PC-3 (cell line): ENCODE measurements around the gene COMT. TPM values are rescaled to one million over a fixed set of nuclear protein-coding genes. Genes with fewer than 3 reads are reported as not detected.

Source experiments
- ATAC-seq: fragments of 200-7000 bp; cut with Tn5 transposase; 2 replicates; pipeline ENCODE4 v1.9.1; 2020; ENCODE audit warnings: mild to moderate bottlenecking, moderate library complexity
- BruUV-seq: library from RNA; stranded (reverse); fragments of 400-500 nt; replicated peaks from 2 replicates; lab custom pipeline; 2021; lab: Mats Ljungman, UMichigan
- CTCF ChIA-PET: fragments of 300-600 bp; sonication (Branson Sonifier 250); formaldehyde crosslinking; loops from one replicate; lab custom pipeline; 2022; ENCODE audit warnings: antibody characterized with exemption; lab: Charles Lee
- POLR2A ChIA-PET: fragments of 300-600 bp; sonication (Branson Sonifier 250); formaldehyde crosslinking; loops from one replicate; lab custom pipeline; 2022; ENCODE audit warnings: antibody characterized with exemption; ENCODE audit not compliant: unreplicated experiment; lab: Charles Lee
- DNase-seq: peaks from one replicate; pipeline ENCODE4 v3.0.0-alpha.2; 2015
- H2AFZ ChIP-seq: fragments of 300-600 bp; sonication (generic); 2 replicates; pipeline ENCODE4 v1.6.0; 2016; ENCODE audit warnings: antibody characterized with exemption, low read length
- H3F3A ChIP-seq: fragments of 300-600 bp; sonication (generic); one replicate; pipeline ENCODE4 v1.6.0; 2017; ENCODE audit warnings: antibody characterized with exemption, low read length, control low read depth, mild to moderate bottlenecking; ENCODE audit not compliant: unreplicated experiment
- H3K27ac ChIP-seq: fragments of 300-600 bp; sonication (generic); 2 replicates; pipeline ENCODE4 v1.5.1; 2016; ENCODE audit warnings: mild to moderate bottlenecking, low read length
- H3K27me3 ChIP-seq: fragments of 300-600 bp; sonication (generic); 2 replicates; pipeline ENCODE4 v1.6.1; 2016; ENCODE audit warnings: low read length, mixed read lengths
- H3K36me3 ChIP-seq: fragments of 300-600 bp; sonication (generic); 2 replicates; pipeline ENCODE4 v1.6.1; 2016; ENCODE audit warnings: low read depth, mixed run types, low read length, mixed read lengths
- H3K4me1 ChIP-seq: fragments of 300-600 bp; sonication (generic); 2 replicates; pipeline ENCODE4 v1.5.1; 2016; ENCODE audit warnings: low read length; ENCODE audit not compliant: insufficient read depth
- H3K4me2 ChIP-seq: fragments of 300-600 bp; sonication (generic); 2 replicates; pipeline ENCODE4 v1.6.0; 2016; ENCODE audit warnings: low read length
- H3K4me3 ChIP-seq: fragments of 300-600 bp; sonication (generic); 2 replicates; pipeline ENCODE4 v1.5.1; 2016; ENCODE audit warnings: mild to moderate bottlenecking, low read length, mixed read lengths
- H3K79me2 ChIP-seq: fragments of 300-600 bp; sonication (generic); 2 replicates; pipeline ENCODE4 v1.6.1; 2017; ENCODE audit warnings: low read length, mixed read lengths
- H3K9ac ChIP-seq: fragments of 300-600 bp; sonication (generic); 2 replicates; pipeline ENCODE4 v1.6.0; 2016; ENCODE audit warnings: mild to moderate bottlenecking, low read length
- H3K9me2 ChIP-seq: fragments of 300-600 bp; sonication (generic); replicated peaks from 2 replicates; pipeline ENCODE4 v1.6.1; 2016; ENCODE audit warnings: mixed run types, low read length, mixed read lengths
- H3K9me3 ChIP-seq: fragments of 300-600 bp; sonication (generic); 2 replicates; pipeline ENCODE4 v1.6.1; 2016; ENCODE audit warnings: low read length, mixed read lengths
- H4K20me1 ChIP-seq: fragments of 300-600 bp; sonication (generic); 2 replicates; pipeline ENCODE4 v1.6.1; 2016; ENCODE audit warnings: low read length, mixed read lengths
- EZH2 ChIP-seq: fragments of 300-600 bp; sonication (generic); IDR thresholded peaks from one replicate; pipeline ENCODE4 v1.6.1; 2017; ENCODE audit warnings: antibody characterized with exemption, mild to moderate bottlenecking, low read length; ENCODE audit not compliant: unreplicated experiment
- EZH2phosphoT487 ChIP-seq: fragments of 300-600 bp; sonication (generic); IDR thresholded peaks from 2 replicates; pipeline ENCODE4 v1.6.1; 2018; ENCODE audit warnings: mild to moderate bottlenecking, antibody characterized with exemption, low read length, borderline replicate concordance
- intact Hi-C: fragments of 100-400 bp; cut with micrococcal nuclease; formaldehyde crosslinking; loops from 2 replicates; pipeline ENCODE4 v1.9.0; 2023
- total RNA-seq: library from RNA; depleted of rRNA; stranded (reverse); fragments of >200 nt; gene quantifications from 2 replicates; pipeline ENCODE4 v1.2.3, GENCODE V29; 2014
- TF ChIP-seq, protein P1 (sequence below): fragments of 300-600 bp; sonication (generic); conservative IDR thresholded peaks from 2 replicates; pipeline ENCODE4 v1.5.1; 2017; ENCODE audit warnings: antibody characterized with exemption, low read depth, mild to moderate bottlenecking, low read length

COMT gene
- total RNA-seq, 1 experiment from 2014 or later = 204 TPM

DNA sequence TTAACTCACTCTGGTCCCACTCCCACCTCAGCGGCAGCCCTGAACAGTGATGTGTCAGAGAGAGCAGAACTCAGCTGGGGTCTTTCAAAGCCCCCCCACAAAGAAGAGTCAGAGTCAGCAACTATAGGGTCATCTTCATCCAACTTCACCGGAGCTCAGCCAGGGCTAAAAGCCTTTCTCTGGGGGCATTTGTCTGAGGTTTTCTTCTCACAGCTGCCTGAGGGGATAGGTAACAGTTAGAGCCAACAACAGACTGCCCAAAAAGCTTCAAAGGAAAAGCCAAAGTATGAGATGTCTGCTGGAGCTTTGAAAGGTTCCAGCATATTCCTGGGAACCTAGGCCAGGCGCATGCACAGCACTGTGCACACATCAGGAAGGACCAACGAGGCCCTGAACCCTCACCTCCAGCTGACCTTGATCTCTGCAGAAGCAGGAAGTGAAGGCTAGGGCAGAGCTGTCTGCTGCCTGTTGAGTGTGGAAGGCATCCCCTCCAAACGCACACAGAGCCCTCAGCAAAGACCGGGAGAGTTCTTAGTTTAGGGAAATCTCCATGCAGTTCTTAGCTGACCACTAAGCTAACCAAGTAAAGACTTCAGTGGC is 28.1 kb upstream of the COMT start:
- Histone ChIP-seq H3K9me2 (no peaks in the 10 kb centered on the region), H3K4me1 (no peaks in the 10 kb centered on the region), H3K9ac (no peak overlapping the region), H3K27ac (no peak overlapping the region), H3K4me2 (no peak overlapping the region), H3F3A (no peaks in the 10 kb centered on the region), H3K79me2 (no peaks in the 10 kb centered on the region), H4K20me1 (no peaks in the 10 kb centered on the region), H3K27me3 (no peaks in the 10 kb centered on the region), H3K36me3 (no peaks in the 10 kb centered on the region), H3K4me3 (no peak overlapping the region), H2AFZ (no peak overlapping the region), H3K9me3 (no peaks in the 10 kb centered on the region)
- ATAC-seq (no peak), DNase-seq (no peak)
- no peak for TF ChIP-seq EZH2phosphoT487
- no peak for TF ChIP-seq EZH2
- TF ChIP-seq, protein P1, sequence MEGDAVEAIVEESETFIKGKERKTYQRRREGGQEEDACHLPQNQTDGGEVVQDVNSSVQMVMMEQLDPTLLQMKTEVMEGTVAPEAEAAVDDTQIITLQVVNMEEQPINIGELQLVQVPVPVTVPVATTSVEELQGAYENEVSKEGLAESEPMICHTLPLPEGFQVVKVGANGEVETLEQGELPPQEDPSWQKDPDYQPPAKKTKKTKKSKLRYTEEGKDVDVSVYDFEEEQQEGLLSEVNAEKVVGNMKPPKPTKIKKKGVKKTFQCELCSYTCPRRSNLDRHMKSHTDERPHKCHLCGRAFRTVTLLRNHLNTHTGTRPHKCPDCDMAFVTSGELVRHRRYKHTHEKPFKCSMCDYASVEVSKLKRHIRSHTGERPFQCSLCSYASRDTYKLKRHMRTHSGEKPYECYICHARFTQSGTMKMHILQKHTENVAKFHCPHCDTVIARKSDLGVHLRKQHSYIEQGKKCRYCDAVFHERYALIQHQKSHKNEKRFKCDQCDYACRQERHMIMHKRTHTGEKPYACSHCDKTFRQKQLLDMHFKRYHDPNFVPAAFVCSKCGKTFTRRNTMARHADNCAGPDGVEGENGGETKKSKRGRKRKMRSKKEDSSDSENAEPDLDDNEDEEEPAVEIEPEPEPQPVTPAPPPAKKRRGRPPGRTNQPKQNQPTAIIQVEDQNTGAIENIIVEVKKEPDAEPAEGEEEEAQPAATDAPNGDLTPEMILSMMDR = no peak
- BruUV-seq = no TSS peak
- intact Hi-C loops = no loop called here
- ChIA-PET CTCF (interaction anchor here (1.0 kb wide), 1 partner anchor 183 kb away, joined by 6 read pairs; no protein-coding TSS in a partner anchor), POLR2A (no interaction called here)

DNA sequence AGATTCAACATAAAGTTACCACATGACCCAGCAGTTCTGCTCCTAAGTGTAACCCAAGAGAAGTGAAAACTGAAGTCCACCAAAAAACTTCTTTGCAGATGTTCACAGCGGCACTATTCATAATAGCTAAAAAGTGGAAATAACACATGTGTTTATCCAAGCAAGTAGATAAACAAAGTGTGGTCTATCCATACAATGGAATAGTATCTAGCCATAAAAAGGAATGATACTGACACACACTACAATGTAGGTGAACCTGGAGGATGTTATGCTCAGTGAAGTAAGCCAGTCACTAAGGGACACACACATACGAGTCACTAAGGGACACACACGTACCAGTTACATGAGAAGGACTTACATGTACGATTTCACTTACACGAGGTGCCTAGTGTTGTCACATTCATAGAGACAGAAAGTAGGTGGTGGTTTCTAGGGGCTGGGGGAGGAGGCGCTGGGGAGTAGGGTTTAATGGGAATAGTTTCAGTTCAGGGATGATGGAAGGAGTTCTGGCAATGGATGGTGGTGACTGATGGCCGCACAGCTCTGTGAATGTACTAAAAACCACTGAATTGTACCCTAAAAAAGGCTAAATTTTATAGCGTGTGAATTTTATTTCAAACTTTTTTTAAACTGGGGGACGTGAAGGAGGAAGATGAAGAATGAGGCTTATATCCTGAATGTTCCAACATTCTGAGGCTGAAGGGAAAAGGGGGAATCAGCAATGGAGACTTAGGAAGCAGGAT is 27.2 kb upstream of the COMT start:
- no peak for DNase-seq
- TF ChIP-seq EZH2phosphoT487 (no peak), EZH2 (no peak)
- TF ChIP-seq, protein P1 = no peak
- Histone ChIP-seq H3K9me2 (no peaks in the 10 kb centered on the region), H3K9ac (no peak overlapping the region), H3K9me3 (no peaks in the 10 kb centered on the region), H3K4me1 (no peaks in the 10 kb centered on the region), H3K27me3 (no peaks in the 10 kb centered on the region), H2AFZ (no peak overlapping the region), H3K4me3 (no peak overlapping the region), H3F3A (no peaks in the 10 kb centered on the region), H3K4me2 (no peak overlapping the region), H3K79me2 (no peaks in the 10 kb centered on the region), H4K20me1 (no peaks in the 10 kb centered on the region), H3K27ac (no peak overlapping the region), H3K36me3 (no peaks in the 10 kb centered on the region)
- no peak for ATAC-seq
- BruUV-seq = no TSS peak
- ChIA-PET CTCF (no interaction called here), POLR2A (no interaction called here)
- intact Hi-C loops = no loop called here

GRCh38 chr22:19915287-19915954 is 26.2 kb upstream of the COMT start:
- no peak for DNase-seq
- Histone ChIP-seq H3K9me3 (no peaks in the 10 kb centered on the region), H3K4me2 (no peak overlapping the region), H3K9me2 (no peaks in the 10 kb centered on the region), H4K20me1 (no peaks in the 10 kb centered on the region), H3K27me3 (no peaks in the 10 kb centered on the region), H3K79me2 (no peaks in the 10 kb centered on the region), H3K27ac (no peak overlapping the region), H3K36me3 (no peaks in the 10 kb centered on the region), H3F3A (no peaks in the 10 kb centered on the region), H3K4me1 (no peaks in the 10 kb centered on the region), H3K4me3 (no peak overlapping the region), H3K9ac (no peak overlapping the region), H2AFZ (no peak overlapping the region)
- no TSS peak for BruUV-seq
- ChIA-PET POLR2A (no interaction called here), CTCF (no interaction called here)
- TF ChIP-seq, protein P1 = no peak
- TF ChIP-seq EZH2phosphoT487 = no peak
- no peak for TF ChIP-seq EZH2
- intact Hi-C loops = no loop called here
- ATAC-seq = no peak
